Liver (tissue), 3 donors: ENCODE results near the gene DNAJC5G.

Experiments used
- CTCF ChIP-seq: fragments of 150-350 bp; IDR thresholded peaks from 2 replicates; pipeline ENCODE4 v1.5.1; 2017; ENCODE audit warnings: improper control_type of control experiment, low read depth, low read length; ENCODE audit not compliant: missing input control
- FOXA1 ChIP-seq: IDR thresholded peaks from 2 replicates; pipeline ENCODE4 v1.6.1; 2016; ENCODE audit warnings: antibody characterized with exemption
- HNF4G ChIP-seq: IDR thresholded peaks from 2 replicates; pipeline ENCODE4 v1.6.1; 2016; ENCODE audit warnings: antibody characterized with exemption
- donor health status: healthy.
- donor health status: healthy.

GRCh38 chr2:27278010-27278409, 2.8 kb downstream of the DNAJC5G start:
- no peak for TF ChIP-seq HNF4G
- no peak for TF ChIP-seq FOXA1
- TF ChIP-seq CTCF = no peak
